Measurements from ENCODE around the gene TMEM256.

The TMEM256 gene

DNA sequence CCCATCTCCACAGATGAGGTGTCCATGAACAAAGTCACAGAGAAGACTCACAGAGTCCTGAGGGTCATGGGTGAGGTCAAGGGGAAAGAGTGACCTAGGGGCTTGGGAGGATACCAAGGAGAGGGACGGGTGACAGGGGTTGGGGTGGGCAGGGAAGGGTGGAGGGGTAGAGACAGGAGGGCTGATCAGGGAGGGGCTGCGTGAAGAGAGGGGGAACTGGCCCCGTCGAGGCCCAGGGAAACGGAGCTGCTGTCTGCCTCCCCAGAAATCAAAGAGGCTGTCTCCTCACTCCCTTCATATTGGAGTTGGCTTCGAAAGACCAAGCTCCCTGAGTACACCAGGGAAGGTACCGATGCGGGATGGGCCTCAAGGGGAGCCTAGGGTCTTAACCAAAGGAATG is 48.3 kb downstream of the TMEM256 start:
- H3K4me3 ChIP-seq (ENCODE audit: control insufficient read depth, low read depth, low read length), result no peak overlapping the region
- DNase-seq (ENCODE audit: low read depth), result no peak
- TF ChIP-seq, protein P1, sequence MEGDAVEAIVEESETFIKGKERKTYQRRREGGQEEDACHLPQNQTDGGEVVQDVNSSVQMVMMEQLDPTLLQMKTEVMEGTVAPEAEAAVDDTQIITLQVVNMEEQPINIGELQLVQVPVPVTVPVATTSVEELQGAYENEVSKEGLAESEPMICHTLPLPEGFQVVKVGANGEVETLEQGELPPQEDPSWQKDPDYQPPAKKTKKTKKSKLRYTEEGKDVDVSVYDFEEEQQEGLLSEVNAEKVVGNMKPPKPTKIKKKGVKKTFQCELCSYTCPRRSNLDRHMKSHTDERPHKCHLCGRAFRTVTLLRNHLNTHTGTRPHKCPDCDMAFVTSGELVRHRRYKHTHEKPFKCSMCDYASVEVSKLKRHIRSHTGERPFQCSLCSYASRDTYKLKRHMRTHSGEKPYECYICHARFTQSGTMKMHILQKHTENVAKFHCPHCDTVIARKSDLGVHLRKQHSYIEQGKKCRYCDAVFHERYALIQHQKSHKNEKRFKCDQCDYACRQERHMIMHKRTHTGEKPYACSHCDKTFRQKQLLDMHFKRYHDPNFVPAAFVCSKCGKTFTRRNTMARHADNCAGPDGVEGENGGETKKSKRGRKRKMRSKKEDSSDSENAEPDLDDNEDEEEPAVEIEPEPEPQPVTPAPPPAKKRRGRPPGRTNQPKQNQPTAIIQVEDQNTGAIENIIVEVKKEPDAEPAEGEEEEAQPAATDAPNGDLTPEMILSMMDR (conservative IDR thresholded peaks at IDR 0.05; ENCODE audit: control insufficient read depth, insufficient read depth, low read depth, low read length), result no peak

DNA sequence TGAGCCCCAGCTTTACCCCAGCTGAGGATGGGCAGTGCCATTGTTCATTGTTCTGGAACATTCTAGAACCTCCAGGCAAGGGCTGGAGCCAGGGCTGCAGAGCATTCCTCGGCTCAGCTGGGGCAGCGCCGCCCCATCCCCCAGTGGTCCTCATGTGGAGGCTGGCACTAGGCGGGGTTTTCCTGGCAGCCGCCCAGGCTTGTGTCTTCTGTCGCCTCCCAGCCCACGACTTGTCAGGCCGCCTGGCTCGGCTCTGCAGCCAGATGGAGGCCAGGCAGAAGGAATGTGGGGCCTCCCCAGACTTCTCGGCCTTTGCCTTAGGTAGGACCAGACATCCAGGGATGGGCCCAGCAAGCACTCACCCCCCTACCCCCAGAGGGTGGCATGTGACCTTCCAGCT is 48.8 kb downstream of the TMEM256 start, which contains the start of gene TMEM95:
TSS of gene TMEM95 (plus strand) at position 104 of the 400 bp plus-strand sequence. CDS start at position 153, 49 bp downstream.
- TF ChIP-seq, protein P1 (conservative IDR thresholded peaks at IDR 0.05; ENCODE audit: control insufficient read depth, insufficient read depth, low read depth, low read length), result no peak
- no peak within 1 kb of the TSS for H3K4me3 ChIP-seq (ENCODE audit: control insufficient read depth, low read depth, low read length)
- no peak for DNase-seq (ENCODE audit: low read depth)

- DNase-seq (ENCODE audit: low read depth), result peak; percentile 66
These were observed 49.5 kb downstream of the TMEM256 start for GRCh38 chr17:7354262-7354843.

More at GRCh38 chr17:7354262-7354843, 49.5 kb downstream of the TMEM256 start:
- no peak overlapping the region for H3K4me3 ChIP-seq (ENCODE audit: control insufficient read depth, low read depth, low read length)
- TF ChIP-seq, protein P1 (conservative IDR thresholded peaks at IDR 0.05; ENCODE audit: control insufficient read depth, insufficient read depth, low read depth, low read length), result no peak

Measured in fibroblast of mammary gland (primary cell).